Stimulated activated CD8-positive, alpha-beta memory T cell treated with anti-CD3 and anti-CD28 coated beads, Interleukin-12 subunit alpha, Interleukin-12 subunit beta, amount 100 ng/mL, for 1 hour (primary cell): ENCODE measurements around the gene MAGI1.
"Not testable (repeated sequence)": the region's sequence is repeated elsewhere in the genome, so short reads cannot be mapped to it uniquely, and the experiment has no call there.

Source experiments
- DNase-seq: peaks from one replicate; pipeline ENCODE4 v3.0.0-alpha.2; 2020; ENCODE audit warnings: low read depth

Gene MAGI1

GRCh38 chr3:65618599-65618998 is 420.1 kb downstream of the MAGI1 start:
- DNase-seq: no peak

GRCh38 chr3:65617787-65618186 is 420.9 kb downstream of the MAGI1 start:
- no peak for DNase-seq

GRCh38 chr3:65617209-65617608 is 421.5 kb downstream of the MAGI1 start:
- DNase-seq: no peak

- no peak for DNase-seq
Observed at GRCh38 chr3:65616563-65616962, 422.2 kb downstream of the MAGI1 start.

- DNase-seq: no peak
Observed at GRCh38 chr3:65615329-65615728, 423.4 kb downstream of the MAGI1 start.

- DNase-seq: no peak
Observed at GRCh38 chr3:65614585-65614984, 424.1 kb downstream of the MAGI1 start.

GRCh38 chr3:65607965-65608460 is 430.7 kb downstream of the MAGI1 start:
- DNase-seq: not testable (repeated sequence)

- no peak for DNase-seq
Observed at GRCh38 chr3:65607101-65607500, 431.6 kb downstream of the MAGI1 start.

GRCh38 chr3:65605876-65606432 is 432.8 kb downstream of the MAGI1 start:
- no peak for DNase-seq

GRCh38 chr3:65604863-65605526 is 433.7 kb downstream of the MAGI1 start:
- DNase-seq: no peak

- no peak for DNase-seq
Observed at GRCh38 chr3:65603631-65604030, 435.1 kb downstream of the MAGI1 start.

GRCh38 chr3:65600888-65601287 is 437.8 kb downstream of the MAGI1 start:
- DNase-seq: no peak

- DNase-seq: no peak
Observed at GRCh38 chr3:65597952-65598413, 440.7 kb downstream of the MAGI1 start.

- DNase-seq: no peak
Observed at GRCh38 chr3:65597226-65597951, 441.3 kb downstream of the MAGI1 start.

GRCh38 chr3:65596571-65597225 is 442.0 kb downstream of the MAGI1 start:
- DNase-seq: no peak

- no peak for DNase-seq
Observed at GRCh38 chr3:65596029-65596300, 442.8 kb downstream of the MAGI1 start.

GRCh38 chr3:65595222-65596028 is 443.3 kb downstream of the MAGI1 start:
- no peak for DNase-seq

GRCh38 chr3:65593780-65594752 is 444.7 kb downstream of the MAGI1 start:
- no peak for DNase-seq

GRCh38 chr3:65591313-65591712 is 447.4 kb downstream of the MAGI1 start:
- no peak for DNase-seq

- DNase-seq: no peak
Observed at GRCh38 chr3:65588884-65589283, 449.8 kb downstream of the MAGI1 start.
